PFSK-1 (cell line): ENCODE measurements around the gene GRID1.

ENCODE experiments used
- POLR2AphosphoS5 ChIP-seq: IDR thresholded peaks from 2 replicates; pipeline ENCODE4 v1.6.1; 2012; ENCODE audit warnings: low read depth, mild to moderate bottlenecking, control low read depth, low read length, moderate library complexity
- REST ChIP-seq, 2 experiments: IDR thresholded peaks; 2 replicates each; pipeline versions ENCODE4 v1.6.1 to v1.8.0; 2011 to 2012; ENCODE audit warnings: low read depth in 2 of 2, low read length in 2 of 2, control low read depth in 1 of 2, inconsistent platforms in 1 of 2, mild to moderate bottlenecking in 1 of 2, moderate library complexity in 1 of 2; ENCODE audit not compliant: insufficient read depth in 1 of 2
- SIN3A ChIP-seq: IDR thresholded peaks from 2 replicates; pipeline ENCODE4 v1.6.1; 2012; ENCODE audit warnings: mild to moderate bottlenecking, low read length, moderate library complexity, borderline replicate concordance; ENCODE audit not compliant: insufficient read depth
- TAF1 ChIP-seq: IDR thresholded peaks from 2 replicates; pipeline ENCODE4 v1.6.1; 2012; ENCODE audit warnings: low read length, control low read depth, borderline replicate concordance; ENCODE audit not compliant: insufficient read depth

- no peak for TF ChIP-seq SIN3A
- no peak for TF ChIP-seq POLR2AphosphoS5
- no peak for TF ChIP-seq TAF1
- TF ChIP-seq REST (IDR thresholded peaks at IDR 0.05; ENCODE audit: insufficient read depth in 1 of 2, low read depth in 2 of 2, low read length in 2 of 2) = no peak
These were observed 22.3 kb downstream of the GRID1 start for GRCh38 chr10:86344281-86344680.
